ENCODE measurements around the gene C16orf74.
A peak's percentile ranks its signal among the peaks of the same experiment; 100 is the strongest.

Gene C16orf74

DNA sequence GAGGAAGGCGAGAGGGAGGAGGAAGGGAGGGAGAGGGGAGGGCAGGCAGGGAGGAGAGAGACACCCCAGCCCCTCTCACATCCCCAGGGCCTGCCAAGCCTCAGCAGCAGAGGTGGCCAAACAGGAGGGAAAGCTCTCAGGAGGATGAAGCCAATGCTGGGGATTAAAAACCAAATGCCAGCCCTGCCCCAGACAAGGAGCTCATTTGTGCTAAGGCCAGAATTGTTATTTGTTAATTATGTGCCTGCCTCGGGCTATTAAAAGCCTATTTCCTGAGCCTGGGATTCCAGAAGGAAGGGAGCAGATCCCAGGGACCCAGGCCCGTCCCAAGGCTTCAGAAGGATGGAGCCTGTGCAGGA, 34.2 kb downstream of the C16orf74 start:
- no peak for DNase-seq

GRCh38 chr16:85716022-85716679, 34.7 kb downstream of the C16orf74 start:
- no peak for DNase-seq

DNA sequence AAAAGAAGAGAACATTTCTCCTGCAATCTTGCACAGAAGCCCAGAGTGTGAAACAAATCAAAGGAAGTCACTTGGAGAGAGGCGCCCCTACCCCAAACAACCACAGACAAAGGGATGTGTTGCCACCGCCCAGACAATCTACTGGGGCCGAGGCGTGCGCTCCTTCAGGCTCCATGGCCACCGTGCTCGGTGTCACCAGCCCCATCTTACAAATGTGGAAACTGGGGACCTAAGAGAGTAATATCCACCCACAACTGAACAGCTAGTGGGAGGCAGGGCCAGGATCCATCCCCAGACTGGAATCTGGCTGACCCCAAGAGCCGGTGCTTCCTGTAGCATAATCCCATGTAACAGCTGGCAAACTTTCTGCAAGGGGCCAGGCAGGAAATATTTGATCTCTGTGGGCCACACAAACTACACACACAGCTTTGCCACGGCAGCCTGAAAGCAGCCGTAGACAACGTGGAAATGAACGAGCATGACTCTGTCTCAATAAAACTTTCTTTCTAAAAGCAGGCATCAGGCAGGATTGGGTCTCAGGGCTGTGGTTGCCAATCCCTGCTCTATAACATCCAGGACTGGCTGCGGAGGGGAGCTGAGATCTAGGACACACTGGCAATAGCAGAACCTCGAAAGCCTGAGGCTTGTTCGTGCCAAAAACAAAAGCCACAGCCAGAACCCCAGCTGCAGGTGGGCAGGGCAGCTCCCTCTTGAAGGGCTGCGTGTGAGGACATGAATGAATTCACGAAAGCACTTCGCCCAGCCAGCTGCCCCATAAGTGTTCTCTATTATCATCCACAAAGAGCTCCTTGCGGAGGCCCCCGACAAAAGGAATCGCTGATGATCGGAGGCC, 35.5 kb downstream of the C16orf74 start:
- peak; percentile 73 for DNase-seq

DNA sequence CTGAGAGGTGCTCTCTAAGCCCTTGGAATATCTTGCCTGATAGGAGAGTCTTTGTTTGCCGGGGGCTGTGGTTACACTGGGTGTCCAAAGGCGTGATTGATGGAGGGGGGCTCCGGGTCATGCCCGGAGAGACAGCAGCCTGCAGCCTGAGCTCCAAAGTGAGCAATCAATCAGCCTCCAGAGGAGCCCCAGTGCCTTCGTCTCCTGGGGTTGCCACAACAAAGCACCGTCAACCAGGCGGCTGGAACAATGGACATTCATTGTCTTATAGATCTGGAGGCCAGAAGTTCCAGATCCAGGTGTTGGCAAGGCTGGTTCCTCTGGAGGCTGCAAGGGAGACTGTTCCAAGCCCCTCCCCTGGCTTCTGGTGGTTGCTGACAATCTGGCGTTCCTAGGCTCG, 38.1 kb downstream of the C16orf74 start:
- DNase-seq = no peak

- DNase-seq = no peak
Observed at GRCh38 chr16:85711982-85712587, 38.8 kb downstream of the C16orf74 start.

GRCh38 chr16:85710732-85711131, 40.2 kb downstream of the C16orf74 start:
- DNase-seq = peak; percentile 35

DNA sequence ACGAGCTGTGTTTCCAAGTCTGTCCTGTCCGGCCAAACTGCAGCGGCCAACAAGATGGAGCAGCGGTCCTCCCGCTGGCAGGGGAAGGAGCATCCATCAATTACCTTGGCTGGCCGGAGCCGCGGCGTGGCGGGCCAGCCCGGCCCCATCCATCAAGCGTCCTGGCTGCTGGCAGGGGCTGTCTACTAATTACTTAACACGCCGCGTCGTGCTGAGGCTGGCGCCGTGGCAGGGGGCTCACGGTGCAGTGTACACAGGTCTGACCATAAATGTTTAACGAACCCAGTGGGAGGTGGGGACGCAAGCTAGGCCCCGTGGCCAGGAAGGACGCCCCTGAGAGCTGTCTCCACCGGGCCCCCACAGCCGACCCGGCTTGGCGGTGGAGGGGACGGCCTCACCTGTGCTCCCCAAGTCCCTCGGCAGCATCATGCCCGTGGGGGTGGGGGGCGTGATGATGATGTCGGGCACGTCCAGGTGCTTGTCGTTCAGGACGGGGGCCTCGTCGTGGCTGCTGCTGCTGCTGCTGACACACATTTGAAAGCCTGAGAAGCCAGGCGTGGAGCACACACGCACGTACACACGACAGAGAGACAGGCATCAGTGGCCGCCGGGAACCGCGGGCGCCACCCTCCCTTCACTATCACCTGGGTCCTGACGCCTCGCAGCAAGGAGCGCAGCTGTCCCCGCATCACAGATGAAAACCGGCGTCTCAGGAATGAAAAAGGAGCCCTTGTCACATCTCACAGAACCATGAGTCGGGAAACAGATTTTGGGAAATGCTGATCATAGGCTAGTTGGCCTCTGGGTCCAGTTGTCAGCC, 40.9 kb downstream of the C16orf74 start:
- DNase-seq = no peak

DNA sequence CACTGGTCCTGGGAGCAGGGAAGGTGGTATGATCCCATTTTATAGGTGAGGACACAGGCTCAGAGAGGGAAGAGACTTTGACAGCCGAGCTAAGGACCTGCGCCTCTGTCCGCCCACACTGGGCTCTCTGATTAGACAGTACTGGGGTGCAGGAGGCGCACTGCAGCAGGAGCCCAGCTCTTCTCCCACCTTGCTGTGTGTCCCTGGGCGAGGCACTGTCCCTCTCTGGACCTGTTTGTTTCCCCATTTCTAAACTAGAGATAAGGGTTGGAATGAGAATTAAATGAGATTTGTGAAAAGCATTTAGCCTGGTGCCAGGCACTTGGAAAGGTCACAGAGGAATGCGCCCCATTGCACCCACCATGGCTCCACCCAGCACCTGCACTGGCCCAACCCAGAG, 42.6 kb downstream of the C16orf74 start:
- DNase-seq = no peak

DNA sequence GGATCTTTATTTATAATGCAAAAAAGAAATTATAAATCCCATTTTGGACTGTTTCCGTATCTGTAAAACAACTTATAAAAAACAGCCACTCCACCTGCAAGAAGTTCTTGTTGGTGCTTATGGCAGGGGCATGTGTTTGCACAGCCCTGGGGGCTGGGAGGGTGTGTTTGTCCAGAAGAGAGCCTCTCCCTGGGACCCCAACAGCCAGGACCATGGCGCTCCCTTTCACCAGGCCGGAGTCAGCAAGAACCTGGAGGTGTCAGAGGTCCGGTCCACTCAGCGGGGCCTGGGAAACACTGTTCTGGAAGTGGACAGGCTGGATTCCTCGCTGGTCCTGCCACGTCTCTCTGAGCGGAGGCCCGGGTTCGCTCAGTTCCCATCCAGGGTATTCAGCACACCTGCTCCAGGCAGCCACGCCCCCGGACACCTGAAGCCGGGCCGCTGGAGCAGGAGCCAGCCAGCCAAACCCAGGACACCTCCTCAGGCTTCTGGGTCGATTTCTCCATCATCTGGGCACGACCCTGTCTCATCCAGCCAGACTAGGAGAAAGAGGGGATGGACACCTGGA, 43.3 kb downstream of the C16orf74 start:
- no peak for DNase-seq

DNA sequence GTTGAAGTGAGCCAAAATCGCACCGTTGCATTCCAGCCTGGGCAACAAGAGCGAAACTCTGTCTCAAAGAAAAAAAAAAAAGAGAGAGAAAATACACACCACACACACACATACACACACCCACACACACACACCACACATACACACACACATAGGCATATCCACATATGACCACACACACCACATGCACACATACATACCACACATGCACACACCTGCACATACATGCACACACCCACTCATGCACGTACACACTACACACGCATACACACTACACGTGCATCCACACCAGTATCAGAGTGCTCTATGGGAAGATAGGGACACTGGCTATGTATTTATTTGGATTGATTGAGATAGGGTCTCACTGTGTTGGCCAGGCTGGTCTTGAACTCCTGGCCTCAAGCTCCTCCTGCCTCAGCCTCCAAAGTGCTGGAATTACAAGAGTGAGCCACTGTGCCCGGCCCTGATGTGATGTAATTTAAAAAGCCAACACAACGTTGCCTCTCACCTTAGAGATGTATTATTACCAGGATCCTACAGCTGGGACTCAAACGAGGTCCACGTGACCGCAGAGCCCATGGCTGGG, 44.4 kb downstream of the C16orf74 start:
- DNase-seq = no peak

DNA sequence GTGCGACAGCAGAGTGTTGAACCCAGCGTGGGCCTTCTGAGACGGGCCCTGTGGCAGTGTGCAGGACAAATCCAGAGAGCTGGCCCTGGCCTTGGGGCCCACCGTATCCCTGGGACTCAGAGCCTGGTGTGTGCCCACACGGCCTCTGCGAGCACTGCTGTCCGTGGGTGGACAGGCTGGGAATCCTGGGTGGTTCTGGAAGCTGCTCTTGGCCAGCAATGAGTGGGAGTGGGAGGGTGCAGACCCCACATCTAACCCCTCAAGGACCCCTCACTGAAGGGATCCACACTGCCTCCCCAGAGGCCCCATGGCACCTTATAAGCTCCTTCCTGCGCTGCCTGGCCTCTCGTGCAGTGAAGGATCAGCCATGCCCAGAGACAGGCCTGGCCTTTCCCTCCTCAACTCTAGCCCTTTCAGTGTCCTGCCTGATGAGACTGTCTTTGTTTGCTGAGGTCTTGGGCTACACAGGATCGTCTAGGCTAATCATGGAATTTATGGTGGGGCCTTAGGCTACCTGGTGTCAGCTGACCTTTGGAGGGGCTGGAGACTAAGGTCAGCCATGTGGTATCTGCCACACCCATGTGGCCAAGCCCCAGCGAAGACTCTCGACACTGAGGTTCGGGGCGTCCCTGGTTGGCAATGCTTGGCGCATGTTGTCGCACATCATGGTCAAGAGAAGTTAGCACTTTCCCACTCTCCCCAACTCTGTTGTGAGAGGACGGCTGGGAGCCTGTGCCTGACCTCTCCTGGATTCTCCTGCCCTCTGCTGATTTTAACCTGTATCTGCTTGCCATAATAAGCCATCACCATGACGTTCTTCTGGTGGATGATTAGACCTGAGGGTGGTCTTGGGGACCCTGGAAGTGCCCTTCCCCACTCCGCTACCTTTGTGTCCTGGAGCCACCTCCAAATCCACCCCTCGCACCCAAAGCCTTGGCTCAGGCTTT, 45.7 kb downstream of the C16orf74 start:
- no peak for DNase-seq

DNA sequence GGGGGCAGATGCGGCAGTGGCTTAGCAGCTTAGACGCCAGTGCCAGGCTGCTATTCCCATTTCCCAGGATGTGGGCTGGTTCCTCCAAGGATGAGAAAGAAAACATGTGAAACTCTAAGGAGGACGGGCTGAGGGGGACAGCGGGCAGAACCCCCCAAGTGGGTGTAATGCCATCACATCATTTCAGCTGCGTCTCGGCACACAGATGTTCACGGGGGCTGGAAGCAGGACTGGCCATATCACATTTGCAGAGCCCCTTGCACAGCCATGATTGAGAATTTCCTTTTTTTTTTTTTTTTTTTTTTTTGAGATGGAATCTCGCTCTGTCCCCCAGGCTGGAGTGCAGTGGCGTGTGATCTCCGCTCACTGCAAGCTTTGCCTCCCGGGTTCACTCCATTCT, 46.9 kb downstream of the C16orf74 start:
- no peak for DNase-seq

- no peak for DNase-seq
Observed at GRCh38 chr16:85699628-85700027, 51.3 kb downstream of the C16orf74 start.

DNA sequence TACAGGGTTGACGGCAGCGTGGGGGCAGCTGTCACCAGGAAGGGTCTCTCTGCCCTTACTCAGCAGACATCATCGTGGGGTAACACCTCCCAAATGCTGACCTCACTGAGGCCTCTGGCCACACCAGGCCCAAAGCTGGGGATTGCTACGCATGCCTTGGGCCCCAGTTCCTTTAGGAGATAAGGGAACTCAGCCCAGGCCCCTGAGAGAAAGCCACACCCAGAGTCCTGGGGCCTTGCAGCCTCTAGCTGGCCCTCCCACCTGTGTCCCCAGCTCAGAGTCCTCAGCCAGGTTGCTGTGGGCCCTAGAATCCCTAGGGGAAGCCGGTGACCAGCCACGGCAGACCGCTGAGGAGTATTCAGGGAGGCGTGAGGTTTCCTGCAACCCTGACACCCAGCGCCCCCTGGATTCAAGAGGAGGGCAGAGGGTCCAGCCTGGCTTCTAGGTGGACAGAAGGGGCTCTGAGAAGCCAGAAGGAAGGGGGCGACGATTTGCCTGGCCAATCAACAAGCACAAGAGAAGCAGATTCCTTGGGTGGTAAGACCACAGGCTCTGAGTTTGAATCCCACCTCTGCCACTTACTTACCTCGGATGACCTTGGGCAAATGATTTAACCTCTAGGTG, 51.8 kb downstream of the C16orf74 start:
- DNase-seq = no peak

GRCh38 chr16:85698459-85698891, 52.4 kb downstream of the C16orf74 start:
- DNase-seq = no peak

- DNase-seq = no peak
Observed at GRCh38 chr16:85697431-85697830, 53.5 kb downstream of the C16orf74 start.

DNA sequence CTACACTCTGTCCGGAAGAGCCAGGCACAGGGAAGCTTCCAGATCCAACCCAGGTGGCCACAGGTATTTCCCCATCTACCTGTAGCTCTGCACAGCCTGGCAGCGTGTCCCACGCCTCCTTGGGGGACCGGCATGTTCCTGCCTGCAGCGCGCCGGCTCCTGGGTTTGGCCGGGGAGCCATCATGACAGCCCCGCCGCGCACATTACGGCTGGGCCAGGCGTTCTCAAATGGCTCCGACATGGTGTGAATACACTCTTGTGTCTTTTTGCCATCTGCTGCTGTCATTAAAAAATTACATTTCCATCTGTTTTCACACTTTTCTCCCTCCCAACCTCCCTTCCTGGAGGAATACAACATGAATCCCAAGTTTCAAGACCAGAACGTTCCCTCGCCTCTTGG, 54.1 kb downstream of the C16orf74 start:
- DNase-seq = no peak

DNA sequence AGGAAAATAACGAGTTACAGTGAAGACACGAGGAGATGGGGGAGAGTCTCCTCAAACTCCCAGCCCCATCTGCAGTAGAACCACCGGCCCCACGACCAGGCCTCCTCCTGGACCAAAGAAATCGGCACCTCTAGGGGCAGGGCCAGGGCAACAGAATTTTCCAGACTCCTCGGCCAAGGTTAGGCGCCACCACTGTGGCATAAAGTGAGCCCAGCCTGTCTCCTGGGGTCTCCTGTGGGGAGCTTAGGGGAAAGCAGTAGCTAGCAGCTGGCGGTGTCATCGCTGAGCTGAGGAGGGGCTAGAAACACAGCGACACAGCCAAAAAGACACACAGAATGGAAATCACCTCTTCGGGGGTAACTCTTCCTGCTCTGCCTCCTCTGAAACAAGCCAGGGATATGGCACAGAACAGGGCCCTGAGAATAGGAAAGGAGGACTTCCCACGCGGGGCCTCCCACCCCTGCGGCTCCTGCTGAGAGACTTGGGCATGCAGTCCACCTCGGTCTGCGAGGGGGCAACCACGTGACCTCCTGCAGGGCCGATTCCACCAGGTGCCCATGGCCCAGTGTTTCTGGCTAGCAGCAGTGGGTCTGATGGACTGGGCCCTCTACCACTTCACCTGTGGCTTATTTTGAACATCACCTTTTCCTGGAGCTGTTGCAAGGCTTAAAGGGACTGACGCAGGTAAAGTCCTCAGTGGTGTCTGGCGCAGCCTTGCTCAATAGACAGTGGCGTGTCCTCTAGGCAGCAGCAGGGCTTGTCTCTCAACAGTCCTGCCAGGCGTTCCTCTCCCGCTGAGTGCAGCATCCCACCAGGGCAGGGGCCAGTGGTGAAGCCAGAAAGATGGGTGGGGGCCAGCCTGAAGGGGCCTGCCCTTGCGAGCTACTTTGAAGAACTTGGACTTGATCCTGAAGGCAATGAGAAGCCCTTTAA, 55.4 kb downstream of the C16orf74 start:
- DNase-seq = no peak

DNA sequence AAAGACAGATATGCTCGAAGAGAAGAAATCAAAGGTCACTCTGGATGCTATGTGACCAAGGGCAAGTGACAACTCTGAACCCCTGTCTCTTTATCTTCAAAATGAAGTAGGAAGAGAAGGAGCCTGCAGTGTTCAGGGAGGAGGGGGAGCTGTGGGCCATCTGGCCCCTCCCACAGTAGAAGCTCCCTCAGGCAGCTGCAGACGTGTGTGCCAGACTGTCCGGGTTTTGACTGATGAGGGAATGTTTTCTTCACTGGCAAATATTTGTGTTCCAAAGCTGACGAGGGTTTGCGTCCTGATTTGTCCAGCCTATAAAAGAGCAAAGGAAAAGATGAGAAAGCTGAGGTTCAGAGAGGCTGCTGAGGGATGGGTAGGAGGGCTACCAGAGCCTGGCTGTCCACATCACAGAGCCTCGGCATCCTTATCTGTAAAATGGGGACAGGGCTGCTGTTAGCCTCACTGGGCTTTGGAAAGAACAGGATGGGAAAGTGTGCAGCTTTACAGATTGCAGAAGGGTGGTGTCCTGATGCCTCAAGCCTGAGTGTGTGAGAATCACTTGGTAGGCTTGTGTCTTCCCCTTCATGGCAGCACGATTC, 60.3 kb downstream of the C16orf74 start:
- DNase-seq = no peak
